HepG2 (cell line): Measurements from ENCODE around the gene PYGB. TPM values are rescaled to one million over a fixed set of nuclear protein-coding genes. Genes with fewer than 3 reads are reported as not detected.

Experiments used
- ARID2 ChIP-seq: sonication (generic); formaldehyde crosslinking; IDR thresholded peaks from 2 replicates; pipeline ENCODE4 v1.8.1; 2022; ENCODE audit warnings: mild to moderate bottlenecking, missing genetic modification reagents, borderline replicate concordance
- ARID3A ChIP-seq: IDR thresholded peaks from 2 replicates; pipeline ENCODE4 v1.6.1; 2012; ENCODE audit warnings: low read depth, low read length, improper control_type of control experiment
- BHLHE40 ChIP-seq: IDR thresholded peaks from 2 replicates; pipeline ENCODE4 v1.6.1; 2011; ENCODE audit warnings: low read length, improper control_type of control experiment
- EEA1 ChIP-seq: sonication (generic); formaldehyde crosslinking; IDR thresholded peaks from 2 replicates; pipeline ENCODE4 v1.5.1; 2020; ENCODE audit warnings: mild to moderate bottlenecking, missing genetic modification reagents, borderline replicate concordance
- HIVEP1 ChIP-seq: sonication (generic); formaldehyde crosslinking; IDR thresholded peaks from 2 replicates; pipeline ENCODE4 v1.4.0; 2020; ENCODE audit warnings: mild to moderate bottlenecking, missing genetic modification reagents
- IRX3 ChIP-seq: sonication (generic); formaldehyde crosslinking; IDR thresholded peaks from 2 replicates; pipeline ENCODE4 v1.8.1; 2023; ENCODE audit warnings: mild to moderate bottlenecking, low read depth, missing genetic modification reagents, borderline replicate concordance
- MIER2 ChIP-seq: IDR thresholded peaks from 2 replicates; pipeline ENCODE4 v1.6.1; 2016; ENCODE audit warnings: missing biosample characterization, missing genetic modification reagents
- PRMT3 ChIP-seq: sonication (generic); formaldehyde crosslinking; IDR thresholded peaks from 2 replicates; pipeline ENCODE4 v1.8.1; 2022; ENCODE audit warnings: low read depth, mild to moderate bottlenecking, moderate library complexity, missing genetic modification reagents, borderline replicate concordance
- PRPF4 ChIP-seq: fragments of 200-400 bp; formaldehyde crosslinking; IDR thresholded peaks from 2 replicates; pipeline ENCODE4 v1.6.1; 2016; ENCODE audit warnings: low read length, low read depth; ENCODE audit not compliant: poor library complexity, severe bottlenecking
- REL ChIP-seq: sonication (generic); formaldehyde crosslinking; conservative IDR thresholded peaks from 2 replicates; pipeline ENCODE4 v1.8.0; 2022; ENCODE audit warnings: mild to moderate bottlenecking, missing genetic modification reagents, moderate library complexity
- RNF2 ChIP-seq: fragments of 450-650 bp; conservative IDR thresholded peaks from 2 replicates; pipeline ENCODE4 v1.6.1; 2016; ENCODE audit warnings: low read depth
- SPEN ChIP-seq: sonication (generic); formaldehyde crosslinking; IDR thresholded peaks from 2 replicates; pipeline ENCODE4 v1.5.1; 2020; ENCODE audit warnings: low read depth, mild to moderate bottlenecking, missing genetic modification reagents
- SRSF9 ChIP-seq: fragments of 200-400 bp; formaldehyde crosslinking; IDR thresholded peaks from 2 replicates; pipeline ENCODE4 v1.6.1; 2018; ENCODE audit warnings: borderline replicate concordance, mild to moderate bottlenecking, low read depth, low read length; ENCODE audit not compliant: insufficient read depth, poor library complexity, severe bottlenecking
- TFE3 ChIP-seq: IDR thresholded peaks from 2 replicates; pipeline ENCODE4 v1.6.1; 2016
- TOE1 ChIP-seq: sonication (generic); formaldehyde crosslinking; IDR thresholded peaks from 2 replicates; pipeline ENCODE4 v1.4.0; 2020; ENCODE audit warnings: mild to moderate bottlenecking, missing genetic modification reagents
- TOPORS ChIP-seq: sonication (generic); formaldehyde crosslinking; IDR thresholded peaks from 2 replicates; pipeline ENCODE4 v1.8.0; 2023; ENCODE audit warnings: mild to moderate bottlenecking, missing genetic modification reagents
- ZHX1 ChIP-seq: sonication (generic); formaldehyde crosslinking; IDR thresholded peaks from 2 replicates; pipeline ENCODE4 v1.8.1; 2022; ENCODE audit warnings: low read depth, mild to moderate bottlenecking, missing genetic modification reagents
- ZNF138 ChIP-seq: sonication (generic); formaldehyde crosslinking; IDR thresholded peaks from 2 replicates; pipeline ENCODE4 v1.5.0; 2020; ENCODE audit warnings: mild to moderate bottlenecking, low read depth, missing genetic modification reagents
- ZNF260 ChIP-seq: sonication (generic); formaldehyde crosslinking; IDR thresholded peaks from 2 replicates; pipeline ENCODE4 v1.4.0; 2020; ENCODE audit warnings: missing genetic modification reagents, low read depth, mild to moderate bottlenecking, borderline replicate concordance
- ZNF784 ChIP-seq: sonication (generic); formaldehyde crosslinking; IDR thresholded peaks from 2 replicates; pipeline ENCODE4 v1.5.1; 2020; ENCODE audit warnings: missing genetic modification reagents, mild to moderate bottlenecking, borderline replicate concordance
- ZSCAN31 ChIP-seq: sonication (generic); formaldehyde crosslinking; IDR thresholded peaks from 2 replicates; pipeline ENCODE4 v1.5.0; 2020; ENCODE audit warnings: low read depth, mild to moderate bottlenecking, missing genetic modification reagents
- polyA plus RNA-seq, 8 experiments: library from polyadenylated mRNA; depleted of rRNA in 3 of 8; stranded (reverse) in 7 of 8; unstranded in 1 of 8; fragments of >200 nt; fragmentation: Illumina TruSeq in 4 of 8; extraction: Trizol in 4 of 8; gene quantifications; 2 replicates each; pipeline versions ENCODE4 v1.2.1 to v1.2.3, GENCODE V29; 2011 to 2016; ENCODE audit warnings: low read depth in 4 of 8, missing spikeins in 1 of 8, mixed read lengths in 1 of 8; ENCODE audit not compliant: insufficient read depth in 1 of 8
- total RNA-seq, 5 experiments: library from RNA; depleted of rRNA; stranded (reverse); fragments of >200 nt; fragmentation: Illumina TruSeq; extraction: Trizol; gene quantifications; 2 replicates each; pipeline ENCODE4 v1.2.3, GENCODE V29; 2016; ENCODE audit warnings: low read depth in 1 of 5

The PYGB gene
- total and polyA plus RNA-seq, 2 of the 13 experiments (the other 11 are each of a cell fraction or from before 2014, with no cell fraction given) = 24.2 to 86.3 TPM

- TF ChIP-seq TFE3 (CRISPR knock-in tag) (no peak), RNF2 (0 out of 2 replicates have a peak, but pooled peaks have one; percentile 64), SRSF9 (no peak), PRMT3 (CRISPR knock-in tag) (no peak; the same call in 1 of the 2 replicates), TOPORS (CRISPR knock-in tag) (no peak), ZNF138 (CRISPR knock-in tag) (no peak), PRPF4 (peak; percentile 82), IRX3 (CRISPR knock-in tag) (no peak), SPEN (CRISPR knock-in tag) (no peak; the same call in 1 of the 2 replicates), REL (CRISPR knock-in tag) (no peak), HIVEP1 (CRISPR knock-in tag) (peak; percentile 63; the same call in 1 of the 2 replicates), ARID3A (peak; percentile 22; the same call in 1 of the 2 replicates), TOE1 (CRISPR knock-in tag) (peak; percentile 72; the same call in 1 of the 2 replicates), ZHX1 (CRISPR knock-in tag) (peak; percentile 91), MIER2 (CRISPR knock-in tag) (peak; percentile 63; the same call in 1 of the 2 replicates), ZSCAN31 (CRISPR knock-in tag) (peak; percentile 67; the same call in 1 of the 2 replicates), ARID2 (CRISPR knock-in tag) (no peak), BHLHE40 (no peak), ZNF260 (no peak), ZNF784 (no peak), EEA1 (CRISPR knock-in tag) (no peak)
Observed at GRCh38 chr20:25294459-25295385, 46.8 kb downstream of the PYGB start (continued).
